GM12878 (cell line): ENCODE results near the gene RIC1. TPM values are rescaled to one million over a fixed set of nuclear protein-coding genes. Genes with fewer than 3 reads are reported as not detected.

Experiments
- ATAC-seq: fragments of 200-7000 bp; cut with Tn5 transposase; 3 replicates; pipeline ENCODE4 v1.9.1; 2020; ENCODE audit warnings: mild to moderate bottlenecking, moderate library complexity
- BruUV-seq: library from RNA; stranded (reverse); fragments of 400-500 nt; replicated peaks from 2 replicates; lab custom pipeline; 2021; lab: Mats Ljungman, UMichigan
- CTCF ChIA-PET: fragments of 300-600 bp; sonication (Branson Sonifier 250); formaldehyde crosslinking; extraction: SDS; loops from one replicate; lab custom pipeline; 2021; ENCODE audit warnings: inconsistent platforms; lab: Yijun Ruan, JAX
- POLR2A ChIA-PET: fragments of 350-600 bp; formaldehyde crosslinking; extraction: SDS; loops from one replicate; lab custom pipeline; 2021; ENCODE audit warnings: inconsistent platforms; lab: Charles Lee
- RAD21 ChIA-PET: fragments of 300-600 bp; sonication (Branson Sonifier 250); formaldehyde crosslinking; loops from one replicate; lab custom pipeline; 2023; ENCODE audit warnings: antibody characterized with exemption; ENCODE audit not compliant: unreplicated experiment; lab: Charles Lee
- SMC1A ChIA-PET: fragments of 300-600 bp; sonication (Branson Sonifier 250); formaldehyde crosslinking; loops from one replicate; lab custom pipeline; 2023; ENCODE audit not compliant: unreplicated experiment, uncharacterized antibody; lab: Charles Lee
- DNase-seq: peaks from one replicate; pipeline ENCODE4 v3.0.0-alpha.2; 2011; ENCODE audit warnings: low read depth, low spot score
- FAIRE-seq: peaks from 3 replicates; lab custom pipeline; 2011; peaks lifted over from hg19 to GRCh38; lab: Jason Lieb, UNC
- H2AFZ ChIP-seq: 2 replicates; pipeline ENCODE4 v1.6.0; 2011; ENCODE audit warnings: low read depth, low read length, control low read depth; ENCODE audit not compliant: control insufficient read depth
- H3K27ac ChIP-seq: 2 replicates; pipeline ENCODE4 v1.5.1; 2011; ENCODE audit warnings: control low read depth; ENCODE audit not compliant: control insufficient read depth, insufficient read depth
- H3K27me3 ChIP-seq, 2 experiments: replicated peaks in 1 of 2; 2 replicates each; pipeline versions ENCODE4 v1.6.0 to v1.6.1; 2011; ENCODE audit warnings: low read length in 1 of 2; ENCODE audit not compliant: control insufficient read depth in 2 of 2, insufficient read depth in 2 of 2
- H3K36me3 ChIP-seq, 2 experiments: 2 replicates each; pipeline ENCODE4 v1.5.1; 2011; ENCODE audit warnings: low read length in 1 of 2; ENCODE audit not compliant: control insufficient read depth in 2 of 2, insufficient read depth in 2 of 2
- H3K4me1 ChIP-seq: 2 replicates; pipeline ENCODE4 v1.6.1; 2011; ENCODE audit warnings: mild to moderate bottlenecking, low read length, moderate library complexity, mixed read lengths; ENCODE audit not compliant: control insufficient read depth, insufficient read depth
- H3K4me2 ChIP-seq: 2 replicates; pipeline ENCODE4 v1.6.0; 2011; ENCODE audit warnings: control low read depth; ENCODE audit not compliant: control insufficient read depth, insufficient read depth
- H3K4me3 ChIP-seq: fragments of 200-600 bp; sonication (generic); 2 replicates; pipeline ENCODE4 v1.5.1; 2016
- H3K79me2 ChIP-seq: 2 replicates; pipeline ENCODE4 v1.6.0; 2011; ENCODE audit warnings: low read length; ENCODE audit not compliant: control insufficient read depth, insufficient read depth
- H3K9ac ChIP-seq: 2 replicates; pipeline ENCODE4 v1.8.0; 2011; ENCODE audit warnings: low read length, control low read depth, mixed read lengths; ENCODE audit not compliant: control insufficient read depth, insufficient read depth
- H3K9me3 ChIP-seq: replicated peaks from 3 replicates; pipeline ENCODE4 v1.5.1; 2011; ENCODE audit warnings: mild to moderate bottlenecking, low read length; ENCODE audit not compliant: control insufficient read depth, insufficient read depth
- H4K20me1 ChIP-seq: 2 replicates; pipeline ENCODE4 v1.6.0; 2011; ENCODE audit not compliant: control insufficient read depth, insufficient read depth
- BCL11A ChIP-seq: IDR thresholded peaks from 2 replicates; pipeline ENCODE4 v1.6.1; 2011; ENCODE audit warnings: low read depth, low read length
- BCL3 ChIP-seq: IDR thresholded peaks from 2 replicates; pipeline ENCODE4 v1.6.1; 2011; ENCODE audit warnings: borderline replicate concordance, low read depth, mild to moderate bottlenecking, moderate library complexity, low read length; ENCODE audit not compliant: insufficient read depth, poor library complexity, severe bottlenecking
- CEBPZ ChIP-seq: fragments of 150-350 bp; IDR thresholded peaks from 2 replicates; pipeline ENCODE4 v1.6.1; 2016; ENCODE audit warnings: low read depth, low read length
- FOXK2 ChIP-seq: fragments of 450-650 bp; IDR thresholded peaks from 2 replicates; pipeline ENCODE4 v1.6.1; 2017; ENCODE audit warnings: mild to moderate bottlenecking, moderate library complexity
- GABPA ChIP-seq: IDR thresholded peaks from 2 replicates; pipeline ENCODE4 v1.6.1; 2014; ENCODE audit warnings: antibody characterized with exemption, low read depth, mild to moderate bottlenecking, inconsistent platforms
- LARP7 ChIP-seq: fragments of 450-650 bp; IDR thresholded peaks from 2 replicates; pipeline ENCODE4 v1.6.1; 2017; ENCODE audit warnings: mild to moderate bottlenecking
- MTA2 ChIP-seq: fragments of 450-650 bp; IDR thresholded peaks from 2 replicates; pipeline ENCODE4 v1.6.1; 2016; ENCODE audit warnings: low read depth, mild to moderate bottlenecking, moderate library complexity
- PAX5 ChIP-seq: IDR thresholded peaks from 2 replicates; pipeline ENCODE4 v1.6.1; 2011; ENCODE audit warnings: low read depth, low read length, borderline replicate concordance
- POLR2AphosphoS2 ChIP-seq: IDR thresholded peaks from 2 replicates; pipeline ENCODE4 v1.6.1; 2011; ENCODE audit warnings: low read depth, mild to moderate bottlenecking, low read length, improper control_type of control experiment, moderate library complexity
- POU2F2 ChIP-seq: IDR thresholded peaks from 3 replicates; pipeline ENCODE4 v1.6.1; 2011; ENCODE audit warnings: low read depth, mild to moderate bottlenecking, low read length, borderline replicate concordance
- SIX5 ChIP-seq: IDR thresholded peaks from 2 replicates; pipeline ENCODE4 v1.6.1; 2011; ENCODE audit warnings: mild to moderate bottlenecking, low read depth, low read length, moderate library complexity; ENCODE audit not compliant: severe bottlenecking
- SRF ChIP-seq, 2 experiments: IDR thresholded peaks; 2 replicates each; pipeline ENCODE4 v1.6.1; 2011; ENCODE audit warnings: low read depth in 2 of 2, low read length in 2 of 2, mild to moderate bottlenecking in 1 of 2, moderate library complexity in 1 of 2
- ZNF622 ChIP-seq: fragments of 450-650 bp; IDR thresholded peaks from 2 replicates; pipeline ENCODE4 v1.6.1; 2017; ENCODE audit warnings: mild to moderate bottlenecking, inconsistent platforms
- WGBS: methylation state at CpG from one replicate; pipeline ENCODE4 v1.1.6; 2016; ENCODE audit warnings: low lambda C conversion rate; ENCODE audit not compliant: insufficient replicate concordance, insufficient coverage; ENCODE audit errors: missing lambda C conversion rate; 5-methylcytosine and 5-hydroxymethylcytosine counted together
- in situ Hi-C: fragments of 300-500 bp; cut with MboI; formaldehyde crosslinking; loops from 9 replicates; pipeline ENCODE4 v1.14.3; 2018; ENCODE audit warnings: mixed read lengths
- intact Hi-C: fragments of 100-400 bp; cut with micrococcal nuclease; formaldehyde crosslinking; loops from one replicate; pipeline ENCODE4 v1.14.2; 2022; ENCODE audit not compliant: unreplicated experiment
- polyA plus RNA-seq, 11 experiments: library from polyadenylated mRNA; depleted of rRNA in 4 of 11; unstranded in 6 of 11; stranded (reverse) in 5 of 11; fragments of >200 nt; fragmentation: Nextera tagmentation in 4 of 11; fragmentation: Illumina TruSeq in 1 of 11; extraction: Ambion mirVana in 4 of 11; extraction: Trizol in 1 of 11; gene quantifications; 1 replicate in 1 of 11; 2 replicates in 10 of 11; pipeline versions ENCODE4 v1.2.1 to v1.2.3, GENCODE V29; 2011 to 2016; ENCODE audit warnings: inconsistent platforms in 2 of 11, missing spikeins in 2 of 11, low read depth in 1 of 11
- total RNA-seq, 4 experiments: library from RNA; depleted of rRNA in 3 of 4; stranded (reverse); fragments of >200 nt in 3 of 4; fragmentation: Illumina TruSeq in 1 of 4; extraction: Trizol in 1 of 4; gene quantifications; 2 replicates each; pipeline versions ENCODE4 v1.2.1 to v1.2.3, GENCODE V29; 2013 to 2021
- TF ChIP-seq, protein P1 (sequence below): fragments of 450-650 bp; IDR thresholded peaks from 2 replicates; pipeline ENCODE4 v1.6.1; 2017; ENCODE audit warnings: borderline replicate concordance
- TF ChIP-seq, protein P2 (sequence below): fragments of 450-650 bp; IDR thresholded peaks from 2 replicates; pipeline ENCODE4 v1.6.1; 2017; ENCODE audit warnings: mild to moderate bottlenecking, moderate library complexity

RIC1 gene
- total and polyA plus RNA-seq, 10 of the 15 experiments (the other 5 are each of a cell fraction or from before 2014, with no cell fraction given), result 6.2 to 59.8 (median 33.3) TPM

DNA sequence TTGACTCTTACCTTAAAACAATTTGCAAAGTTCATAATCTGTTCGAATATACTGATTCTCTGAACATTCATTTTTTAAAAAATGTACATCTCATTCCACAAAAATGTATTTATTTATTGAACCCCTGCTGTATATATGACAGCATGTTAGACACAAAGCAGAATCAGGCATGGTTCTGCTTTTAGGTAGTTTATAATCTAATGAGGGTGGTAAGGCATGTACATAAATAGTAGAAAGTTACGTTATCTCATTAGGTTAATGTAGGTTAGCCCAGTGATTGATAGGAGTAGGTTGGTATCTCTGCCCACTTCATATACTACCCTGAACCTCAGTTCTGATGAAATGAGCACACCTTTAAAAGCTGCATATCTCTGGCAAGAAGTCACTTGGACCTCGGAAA is 114.2 kb downstream of the RIC1 start:
- CTCF ChIA-PET, result no interaction called here
- no peaks in the 10 kb centered on the region for H3K9me3 ChIP-seq
- no peaks in the 10 kb centered on the region for H3K79me2 ChIP-seq
- no TSS peak for BruUV-seq
- peaks cover 3 to 46% of the 10 kb centered on the region in 2 experiments; a peak in 3 of 4 replicates for H3K36me3 ChIP-seq
- WGBS, result 96% methylated on average over 3 of the region's 3 CpGs
- FAIRE-seq (no peak), ATAC-seq (no peak), DNase-seq (no peak)
- in situ Hi-C loops (no loop called here), intact Hi-C loops (no loop called here)
- H3K4me2 ChIP-seq, result no peak overlapping the region
- POLR2A ChIA-PET, result interaction anchor here (0.7 kb wide), 1 partner anchor 546 kb away, joined by 3 read pairs; no protein-coding TSS in a partner anchor
- RAD21 ChIA-PET, result no interaction called here
- no peak overlapping the region for H3K9ac ChIP-seq
- SMC1A ChIA-PET, result interaction anchor here (1.0 to 2.3 kb wide), 5 partner anchors 10 to 127 kb away, joined by 3 to 6 read pairs (median 3); no protein-coding TSS in a partner anchor
- no peak overlapping the region for H3K4me3 ChIP-seq
- no peaks in the 10 kb centered on the region for H3K4me1 ChIP-seq
- H4K20me1 ChIP-seq, result no peaks in the 10 kb centered on the region
- no peaks in the 10 kb centered on the region for H3K27me3 ChIP-seq
- H2AFZ ChIP-seq, result no peak overlapping the region
- H3K27ac ChIP-seq, result no peak overlapping the region
- TF ChIP-seq BCL3 (no peak), FOXK2 (no peak), GABPA (no peak), POLR2AphosphoS2 (no peak), SIX5 (no peak), CEBPZ (no peak), ZNF622 (no peak), LARP7 (no peak), MTA2 (no peak), BCL11A (no peak), PAX5 (no peak), POU2F2 (no peak), SRF (IDR thresholded peaks at IDR 0.05; ENCODE audit: low read depth in 2 of 2, low read length in 2 of 2) (no peak)
- TF ChIP-seq, protein P1, sequence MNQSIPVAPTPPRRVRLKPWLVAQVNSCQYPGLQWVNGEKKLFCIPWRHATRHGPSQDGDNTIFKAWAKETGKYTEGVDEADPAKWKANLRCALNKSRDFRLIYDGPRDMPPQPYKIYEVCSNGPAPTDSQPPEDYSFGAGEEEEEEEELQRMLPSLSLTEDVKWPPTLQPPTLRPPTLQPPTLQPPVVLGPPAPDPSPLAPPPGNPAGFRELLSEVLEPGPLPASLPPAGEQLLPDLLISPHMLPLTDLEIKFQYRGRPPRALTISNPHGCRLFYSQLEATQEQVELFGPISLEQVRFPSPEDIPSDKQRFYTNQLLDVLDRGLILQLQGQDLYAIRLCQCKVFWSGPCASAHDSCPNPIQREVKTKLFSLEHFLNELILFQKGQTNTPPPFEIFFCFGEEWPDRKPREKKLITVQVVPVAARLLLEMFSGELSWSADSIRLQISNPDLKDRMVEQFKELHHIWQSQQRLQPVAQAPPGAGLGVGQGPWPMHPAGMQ, result no peak
- TF ChIP-seq, protein P2, sequence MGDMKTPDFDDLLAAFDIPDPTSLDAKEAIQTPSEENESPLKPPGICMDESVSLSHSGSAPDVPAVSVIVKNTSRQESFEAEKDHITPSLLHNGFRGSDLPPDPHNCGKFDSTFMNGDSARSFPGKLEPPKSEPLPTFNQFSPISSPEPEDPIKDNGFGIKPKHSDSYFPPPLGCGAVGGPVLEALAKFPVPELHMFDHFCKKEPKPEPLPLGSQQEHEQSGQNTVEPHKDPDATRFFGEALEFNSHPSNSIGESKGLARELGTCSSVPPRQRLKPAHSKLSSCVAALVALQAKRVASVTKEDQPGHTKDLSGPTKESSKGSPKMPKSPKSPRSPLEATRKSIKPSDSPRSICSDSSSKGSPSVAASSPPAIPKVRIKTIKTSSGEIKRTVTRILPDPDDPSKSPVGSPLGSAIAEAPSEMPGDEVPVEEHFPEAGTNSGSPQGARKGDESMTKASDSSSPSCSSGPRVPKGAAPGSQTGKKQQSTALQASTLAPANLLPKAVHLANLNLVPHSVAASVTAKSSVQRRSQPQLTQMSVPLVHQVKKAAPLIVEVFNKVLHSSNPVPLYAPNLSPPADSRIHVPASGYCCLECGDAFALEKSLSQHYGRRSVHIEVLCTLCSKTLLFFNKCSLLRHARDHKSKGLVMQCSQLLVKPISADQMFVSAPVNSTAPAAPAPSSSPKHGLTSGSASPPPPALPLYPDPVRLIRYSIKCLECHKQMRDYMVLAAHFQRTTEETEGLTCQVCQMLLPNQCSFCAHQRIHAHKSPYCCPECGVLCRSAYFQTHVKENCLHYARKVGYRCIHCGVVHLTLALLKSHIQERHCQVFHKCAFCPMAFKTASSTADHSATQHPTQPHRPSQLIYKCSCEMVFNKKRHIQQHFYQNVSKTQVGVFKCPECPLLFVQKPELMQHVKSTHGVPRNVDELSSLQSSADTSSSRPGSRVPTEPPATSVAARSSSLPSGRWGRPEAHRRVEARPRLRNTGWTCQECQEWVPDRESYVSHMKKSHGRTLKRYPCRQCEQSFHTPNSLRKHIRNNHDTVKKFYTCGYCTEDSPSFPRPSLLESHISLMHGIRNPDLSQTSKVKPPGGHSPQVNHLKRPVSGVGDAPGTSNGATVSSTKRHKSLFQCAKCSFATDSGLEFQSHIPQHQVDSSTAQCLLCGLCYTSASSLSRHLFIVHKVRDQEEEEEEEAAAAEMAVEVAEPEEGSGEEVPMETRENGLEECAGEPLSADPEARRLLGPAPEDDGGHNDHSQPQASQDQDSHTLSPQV, result no peak
